Heart left ventricle (tissue), 16 donors: Measurements from ENCODE around the gene UBA6. TPM values are rescaled to one million over a fixed set of nuclear protein-coding genes. Genes with fewer than 3 reads are reported as not detected.

Source experiments
- ATAC-seq, 4 donors: fragments of 200-7000 bp; cut with Tn5 transposase; one replicate each; pipeline ENCODE4 v1.9.1; 2020 to 2022; ENCODE audit warnings: moderate library complexity in 4 of 4, mild to moderate bottlenecking in 3 of 4, moderate number of reproducible peaks in 1 of 4
- DNase-seq, 5 donors: peaks; one replicate each; pipeline ENCODE4 v3.0.0-alpha.2; 2020
- H3K27ac ChIP-seq, 12 donors: fragments of 200-600 bp; sonication (generic) in 4 of 12; one replicate each; pipeline versions ENCODE4 v1.5.0 to v1.8.0; 2016 to 2022; ENCODE audit warnings: mild to moderate bottlenecking in 2 of 12
- H3K27me3 ChIP-seq, 9 donors: fragments of 200-600 bp; sonication (generic) in 2 of 9; one replicate each; pipeline versions ENCODE4 v1.5.1 to v1.8.0; 2016 to 2022; ENCODE audit warnings: mild to moderate bottlenecking in 3 of 9
- H3K36me3 ChIP-seq, 9 donors: fragments of 200-600 bp; sonication (generic) in 2 of 9; one replicate each; pipeline versions ENCODE4 v1.5.0 to v1.8.0; 2018 to 2022; ENCODE audit warnings: mild to moderate bottlenecking in 2 of 9
- H3K4me1 ChIP-seq, 12 donors: fragments of 200-600 bp; sonication (generic) in 4 of 12; one replicate each; pipeline versions ENCODE4 v1.5.0 to v1.8.0; 2016 to 2022; ENCODE audit warnings: mild to moderate bottlenecking in 3 of 12
- H3K4me3 ChIP-seq, 12 donors: fragments of 200-600 bp; sonication (generic) in 4 of 12; one replicate each; pipeline versions ENCODE4 v1.5.0 to v1.8.0; 2017 to 2022; ENCODE audit warnings: mild to moderate bottlenecking in 9 of 12, moderate library complexity in 4 of 12
- H3K9me3 ChIP-seq, 12 donors: fragments of 200-600 bp; sonication (generic) in 4 of 12; one replicate each; pipeline versions ENCODE4 v1.5.0 to v1.8.0; 2016 to 2022; ENCODE audit warnings: mild to moderate bottlenecking in 1 of 12
- CTCF ChIP-seq, 12 donors: fragments of 200-600 bp; sonication (generic) in 4 of 12; IDR thresholded peaks; one replicate each; pipeline versions ENCODE4 v1.5.0 to v1.8.0; 2018 to 2022; ENCODE audit warnings: antibody characterized with exemption in 12 of 12, mild to moderate bottlenecking in 5 of 12
- POLR2A ChIP-seq, 2 donors: fragments of 450-650 bp; IDR thresholded peaks; one replicate each; pipeline ENCODE4 v1.6.1; 2017; ENCODE audit warnings: antibody characterized with exemption in 2 of 2, mild to moderate bottlenecking in 2 of 2, moderate library complexity in 2 of 2
- WGBS, 4 donors: extraction: QIAGEN DNeasy Blood & Tissue Kit in 2 of 4; methylation state at CpG; one replicate each; pipeline versions ENCODE4 v1.1.5 to v1.1.7; 2013 to 2018; 5-methylcytosine and 5-hydroxymethylcytosine counted together
- intact Hi-C, 10 donors: fragments of 100-400 bp; cut with DNase I; formaldehyde crosslinking; loops; one replicate each; pipeline versions ENCODE4 v1.11.1 to v1.14.2; 2022
- polyA plus RNA-seq, 2 donors: library from polyadenylated mRNA; stranded (reverse); fragments of 200-250 nt; gene quantifications; one replicate each; pipeline ENCODE4 v1.2.3, GENCODE V29; 2013
- total RNA-seq, 9 donors: library from RNA; depleted of rRNA in 2 of 9; stranded (reverse); fragments of >200 nt in 2 of 9; fragmentation: NEBNext Ultra II Directional in 3 of 9; extraction: Animal tissue kit (Norgen Biotek cat#: 25700) in 3 of 9; gene quantifications; one replicate each; pipeline versions ENCODE4 v1.1.0 to v1.2.4, GENCODE V29; 2016 to 2023
- donor health status: ischemic (EF 13 %, LVEDD 7.1; RV severe dilation, severe dysfunction).
- donor health status: healthy with polysubstance abuse.
- donor health status: DM: no; HTN: yes; CAD: no.
- donor health status: DM: no; HTN: no; CAD: no.
- donor health status: ischemic (EF 25% LVEDD 6.9; RV normal size, moderate dysfunction).
- donor health status: ischemic (EF 25% LVEDD 5.7; RV mildly dilated, moderate dysfunction).
- donor health status: healthy.
- donor health status: DM: yes; HTN: yes; CAD: no.
- donor health status: ischemic (EF 35%, LVEDD 5.7; RV mildly dilated, moderate dysfunction).
- donor health status: nonischemic (EF 11% LVEDD 7.7; RV severe dilation, severe dysfunction).
- donor health status: DM: yes; HTN: yes; CAD: no.
- donor health status: PGD.
- donor health status: ischemic (EF 29% LVEDD 5.4; RV normal size, mild dysfunction).
- donor health status: nonischemic (EF 23%, LVEDD 6.1; RV moderate dilation, normal function).

The UBA6 gene
- total and polyA plus RNA-seq, 11 donors, result 3.1 to 35.3 (median 19.7) TPM

- TF ChIP-seq POLR2A (IDR thresholded peaks at IDR 0.05), result no peak
- peak; percentile 48 to 78 (median 65) for TF ChIP-seq CTCF (IDR thresholded peaks at IDR 0.05)
- ATAC-seq (no peak), DNase-seq (no peak)
- WGBS, 4 donors, result 60 to 62% (median 61%) methylated on average over 5 of the region's 5 CpGs
- H3K4me3 ChIP-seq, result no peak overlapping the region
- no peaks in the 10 kb centered on the region for H3K4me1 ChIP-seq
- no peaks in the 10 kb centered on the region for H3K27me3 ChIP-seq
- intact Hi-C loops, result loop anchor here in 8 of 10 donors (5.0 to 10.0 kb wide), 2 partner anchors 428 to 430 kb away; no protein-coding TSS in a partner anchor
- H3K9me3 ChIP-seq, result no peaks in the 10 kb centered on the region
- H3K36me3 ChIP-seq, result no peaks in the 10 kb centered on the region
- no peak overlapping the region for H3K27ac ChIP-seq
Measured at GRCh38 chr4:67746797-67747495, 46.0 kb upstream of the UBA6 start.

DNA sequence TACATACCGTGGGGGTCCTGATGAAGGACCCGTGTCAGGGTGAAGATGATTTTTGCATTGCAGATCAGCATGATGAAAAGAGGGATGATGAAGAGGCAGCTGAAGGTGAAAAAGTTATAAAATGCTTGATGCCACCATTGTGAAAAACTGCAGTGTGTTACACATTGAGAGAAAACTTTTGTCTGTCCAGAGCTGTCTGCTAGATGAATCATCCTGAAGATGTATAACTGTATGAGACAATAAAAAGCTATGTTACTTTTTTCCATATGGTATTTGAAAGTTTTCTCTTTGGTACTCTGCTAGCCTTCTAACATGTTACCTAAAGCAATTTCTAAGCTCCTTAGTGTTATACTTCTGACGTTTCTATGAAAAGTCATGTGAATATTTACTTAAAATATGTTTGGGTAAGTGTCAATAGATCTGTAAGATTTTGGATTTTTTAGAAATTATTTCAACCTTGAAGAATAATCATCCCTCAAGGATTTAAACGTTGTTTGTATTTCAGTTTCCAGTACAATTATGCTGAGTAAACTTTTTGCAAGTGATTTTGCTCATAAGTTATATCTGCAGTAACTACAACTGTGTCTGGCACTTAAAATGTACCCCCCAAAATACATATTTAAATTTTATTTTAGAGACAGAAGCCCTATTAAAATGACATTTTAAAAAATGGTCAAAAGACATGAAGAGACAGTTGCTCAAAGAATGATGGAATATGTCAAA, 43.8 kb upstream of the UBA6 start:
- whole genome bisulfite sequencing, 4 donors, result 66 to 77% (median 72%) methylated on average over 4 of the region's 4 CpGs
- TF ChIP-seq CTCF (IDR thresholded peaks at IDR 0.05) (no peak), POLR2A (IDR thresholded peaks at IDR 0.05) (no peak)

GRCh38 chr4:67743194-67743593, 42.2 kb upstream of the UBA6 start:
- Histone ChIP-seq H3K27me3 (no peaks in the 10 kb centered on the region), H3K9me3 (no peaks in the 10 kb centered on the region), H3K4me1 (no peaks in the 10 kb centered on the region), H3K27ac (no peak overlapping the region), H3K4me3 (no peak overlapping the region), H3K36me3 (no peaks in the 10 kb centered on the region)
- 96 to 100% (median 98%) methylated on average over 3 of the region's 3 CpGs for WGBS, 4 donors
- DNase-seq (no peak), ATAC-seq (no peak)
- TF ChIP-seq CTCF (IDR thresholded peaks at IDR 0.05) (no peak), POLR2A (IDR thresholded peaks at IDR 0.05) (no peak)
- intact Hi-C loops, result loop anchor here in 5 of 10 donors (10.0 kb wide), 1 partner anchor 432 kb away; no protein-coding TSS in a partner anchor

More for the DNA sequence above, 43.8 kb upstream of the UBA6 start:
- no peak for ATAC-seq
- Histone ChIP-seq H3K9me3 (no peaks in the 10 kb centered on the region), H3K27ac (no peak overlapping the region), H3K36me3 (no peaks in the 10 kb centered on the region), H3K4me3 (no peak overlapping the region), H3K4me1 (no peaks in the 10 kb centered on the region), H3K27me3 (no peaks in the 10 kb centered on the region)
- no peak for DNase-seq
- intact Hi-C loops, result loop anchor here in 8 of 10 donors (5.0 to 10.0 kb wide), 2 partner anchors 430 to 433 kb away; no protein-coding TSS in a partner anchor

DNA sequence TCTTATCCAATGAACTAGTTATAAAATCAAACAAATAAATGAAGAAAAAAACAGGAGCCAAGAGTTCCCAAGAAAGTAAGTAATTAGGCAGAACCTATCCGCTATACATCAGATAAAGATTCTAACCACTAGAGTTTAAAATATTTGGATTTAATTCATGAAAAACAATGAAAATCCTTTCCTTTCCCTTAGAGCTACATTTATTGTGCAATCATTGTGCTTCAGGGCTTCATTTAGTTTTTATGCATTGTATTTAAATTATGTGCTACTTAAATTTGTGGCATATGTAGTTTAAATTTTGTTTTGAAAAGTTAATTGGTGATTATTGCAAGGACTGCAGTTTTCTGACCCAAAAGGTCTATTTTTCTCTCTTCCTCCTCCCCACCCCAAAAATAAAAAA, 35.3 kb upstream of the UBA6 start:
- DNase-seq (no peak), ATAC-seq (no peak)
- H3K9me3 ChIP-seq, result no peaks in the 10 kb centered on the region
- no peaks in the 10 kb centered on the region for H3K36me3 ChIP-seq
- WGBS, 4 donors, result 94 to 99% (median 97%) methylated on average over 1 of the region's 1 CpG
- no peak overlapping the region for H3K4me3 ChIP-seq
- intact Hi-C loops, result no loop called here
- H3K27ac ChIP-seq, result no peak overlapping the region
- H3K27me3 ChIP-seq, result no peaks in the 10 kb centered on the region
- TF ChIP-seq CTCF (IDR thresholded peaks at IDR 0.05), result no peak
- no peak for TF ChIP-seq POLR2A (IDR thresholded peaks at IDR 0.05)
- H3K4me1 ChIP-seq, result no peaks in the 10 kb centered on the region
